ENCODE results near the gene NR6A1.

GRCh38 chr9:124717597-124717996 is 53.5 kb downstream of the NR6A1 start:
- TF ChIP-seq CTCF (IDR thresholded peaks at IDR 0.05; ENCODE audit: insufficient read depth, low read length) (no peak), POLR2AphosphoS5 (IDR thresholded peaks at IDR 0.05; ENCODE audit: low read depth) (no peak), REST (IDR thresholded peaks at IDR 0.05; ENCODE audit: insufficient replicate concordance, low read depth) (no peak), GABPA (IDR thresholded peaks at IDR 0.05; ENCODE audit: low read depth) (no peak)

All from HL-60 (cell line).